DLD1 (cell line): ENCODE data around the gene NME5.
"Not testable (repeated sequence)": the region's sequence is repeated elsewhere in the genome, so short reads cannot be mapped to it uniquely, and the experiment has no call there.

ENCODE experiments used
- in situ Hi-C: cut with HindIII; loops from 2 replicates; pipeline ENCODE4 v1.10.0; 2017; ENCODE audit warnings: low sequenced_read_pairs

NME5 gene

GRCh38 chr5:138082033-138082432 is 57.2 kb downstream of the NME5 start:
- in situ Hi-C loops: no loop called here

- in situ Hi-C loops: no loop called here
These were observed 61.1 kb downstream of the NME5 start for GRCh38 chr5:138078006-138078643.

- in situ Hi-C loops: no loop called here
These were observed 62.0 kb downstream of the NME5 start for GRCh38 chr5:138077064-138077696.

GRCh38 chr5:138070026-138070425 is 69.2 kb downstream of the NME5 start:
- in situ Hi-C loops: not testable (repeated sequence)

- in situ Hi-C loops: no loop called here
These were observed 70.3 kb downstream of the NME5 start for GRCh38 chr5:138068742-138069600.

GRCh38 chr5:138067945-138068344 is 71.3 kb downstream of the NME5 start:
- in situ Hi-C loops: no loop called here
